HepG2 (cell line): ENCODE measurements around the gene EIF3L. TPM values are rescaled to one million over a fixed set of nuclear protein-coding genes. Genes with fewer than 3 reads are reported as not detected.
A peak's percentile ranks its signal among the peaks of the same experiment; 100 is the strongest.

Source experiments
- AGO1 ChIP-seq: fragments of 200-400 bp; formaldehyde crosslinking; IDR thresholded peaks from 2 replicates; pipeline ENCODE4 v1.6.1; 2017; ENCODE audit warnings: mild to moderate bottlenecking, low read depth, low read length, moderate library complexity; ENCODE audit not compliant: poor library complexity, severe bottlenecking
- ATF1 ChIP-seq: IDR thresholded peaks from 2 replicates; pipeline ENCODE4 v1.6.1; 2016; ENCODE audit warnings: mild to moderate bottlenecking, control low read depth
- CBX2 ChIP-seq, 2 experiments: fragments of 200-600 bp in 1 of 2; sonication (generic); formaldehyde crosslinking in 1 of 2; IDR thresholded peaks; 2 replicates each; pipeline versions ENCODE4 v1.7.0 to v1.8.1; 2018 to 2022; ENCODE audit warnings: low read depth in 2 of 2, low read length in 1 of 2, mild to moderate bottlenecking in 1 of 2, missing genetic modification reagents in 1 of 2
- EHMT2 ChIP-seq: fragments of 200-600 bp; sonication (generic); IDR thresholded peaks from 2 replicates; pipeline ENCODE4 v1.7.0; 2017; ENCODE audit warnings: antibody characterized with exemption, low read depth, low read length, borderline replicate concordance
- GRHL1 ChIP-seq: sonication (generic); formaldehyde crosslinking; conservative IDR thresholded peaks from 2 replicates; pipeline ENCODE4 v1.8.0; 2022; ENCODE audit warnings: missing genetic modification reagents
- HNRNPLL ChIP-seq: fragments of 200-400 bp; formaldehyde crosslinking; IDR thresholded peaks from 2 replicates; pipeline ENCODE4 v1.6.1; 2017; ENCODE audit warnings: mild to moderate bottlenecking, low read depth, low read length; ENCODE audit not compliant: poor library complexity, severe bottlenecking
- LBX2 ChIP-seq: sonication (generic); formaldehyde crosslinking; IDR thresholded peaks from 2 replicates; pipeline ENCODE4 v1.5.0; 2020; ENCODE audit warnings: missing genetic modification reagents, mild to moderate bottlenecking, borderline replicate concordance
- MYC ChIP-seq: sonication (generic); formaldehyde crosslinking; IDR thresholded peaks from 2 replicates; pipeline ENCODE4 v1.9.0; 2021; ENCODE audit warnings: missing genetic modification reagents, borderline replicate concordance
- NFE2 ChIP-seq: sonication (generic); formaldehyde crosslinking; IDR thresholded peaks from 2 replicates; pipeline ENCODE4 v1.4.0; 2020; ENCODE audit warnings: missing genetic modification reagents
- NONO ChIP-seq, 2 experiments: fragments of 450-650 bp in 1 of 2; sonication (generic) in 1 of 2; formaldehyde crosslinking in 1 of 2; IDR thresholded peaks in 1 of 2; conservative IDR thresholded peaks in 1 of 2; 2 replicates each; pipeline versions ENCODE4 v1.6.1 to v1.8.0; 2017 to 2022; ENCODE audit warnings: mild to moderate bottlenecking in 1 of 2, missing genetic modification reagents in 1 of 2, moderate library complexity in 1 of 2
- RBM22 ChIP-seq: fragments of 200-400 bp; formaldehyde crosslinking; optimal IDR thresholded peaks from 2 replicates; pipeline ENCODE3; 2017; ENCODE audit warnings: mild to moderate bottlenecking, low read length, moderate library complexity
- SAFB2 ChIP-seq: sonication (generic); formaldehyde crosslinking; IDR thresholded peaks from 2 replicates; pipeline ENCODE4 v1.5.1; 2020; ENCODE audit warnings: missing genetic modification reagents, low read depth, mild to moderate bottlenecking, borderline replicate concordance
- SP140L ChIP-seq: sonication (generic); formaldehyde crosslinking; IDR thresholded peaks from 2 replicates; pipeline ENCODE4 v1.4.0; 2020; ENCODE audit warnings: missing genetic modification reagents, borderline replicate concordance
- ZFY ChIP-seq: sonication (generic); formaldehyde crosslinking; IDR thresholded peaks from 2 replicates; pipeline ENCODE4 v1.4.0; 2020; ENCODE audit warnings: missing genetic modification reagents
- ZMYM3 ChIP-seq: sonication (generic); formaldehyde crosslinking; IDR thresholded peaks from 2 replicates; pipeline ENCODE4 v1.5.1; 2020; ENCODE audit warnings: mild to moderate bottlenecking, missing genetic modification reagents
- ZNF260 ChIP-seq: sonication (generic); formaldehyde crosslinking; IDR thresholded peaks from 2 replicates; pipeline ENCODE4 v1.4.0; 2020; ENCODE audit warnings: missing genetic modification reagents, low read depth, mild to moderate bottlenecking, borderline replicate concordance
- ZNF350 ChIP-seq: sonication (generic); formaldehyde crosslinking; IDR thresholded peaks from 2 replicates; pipeline ENCODE4 v1.4.0; 2020; ENCODE audit warnings: mild to moderate bottlenecking, low read depth, missing genetic modification reagents, borderline replicate concordance
- ZNF615 ChIP-seq: sonication (generic); formaldehyde crosslinking; IDR thresholded peaks from 2 replicates; pipeline ENCODE4 v1.5.0; 2020; ENCODE audit warnings: mild to moderate bottlenecking, missing genetic modification reagents, borderline replicate concordance
- ZNF770 ChIP-seq: sonication (generic); formaldehyde crosslinking; IDR thresholded peaks from 2 replicates; pipeline ENCODE4 v1.5.0; 2020; ENCODE audit warnings: mild to moderate bottlenecking, missing genetic modification reagents
- ZSCAN5A ChIP-seq: sonication (generic); formaldehyde crosslinking; IDR thresholded peaks from 2 replicates; pipeline ENCODE4 v1.8.0; 2022; ENCODE audit warnings: mild to moderate bottlenecking, missing genetic modification reagents, borderline replicate concordance
- polyA plus RNA-seq, 8 experiments: library from polyadenylated mRNA; depleted of rRNA in 3 of 8; stranded (reverse) in 7 of 8; unstranded in 1 of 8; fragments of >200 nt; fragmentation: Illumina TruSeq in 4 of 8; extraction: Trizol in 4 of 8; gene quantifications; 2 replicates each; pipeline versions ENCODE4 v1.2.1 to v1.2.3, GENCODE V29; 2011 to 2016; ENCODE audit warnings: low read depth in 4 of 8, missing spikeins in 1 of 8, mixed read lengths in 1 of 8; ENCODE audit not compliant: insufficient read depth in 1 of 8
- total RNA-seq, 5 experiments: library from RNA; depleted of rRNA; stranded (reverse); fragments of >200 nt; fragmentation: Illumina TruSeq; extraction: Trizol; gene quantifications; 2 replicates each; pipeline ENCODE4 v1.2.3, GENCODE V29; 2016; ENCODE audit warnings: low read depth in 1 of 5

The EIF3L gene
- total and polyA plus RNA-seq, 2 of the 13 experiments (the other 11 are each of a cell fraction or from before 2014, with no cell fraction given): 514 to 793 TPM

GRCh38 chr22:37802310-37803194 lies 46.7 kb upstream of the EIF3L start (continued):
- TF ChIP-seq ZNF615 (CRISPR knock-in tag) (no peak), LBX2 (CRISPR knock-in tag) (0 out of 2 replicates have a peak, but pooled peaks have one; percentile 30), NFE2 (no peak), AGO1 (peak; percentile 72), RBM22 (no peak), EHMT2 (no peak), ZNF770 (CRISPR knock-in tag) (peak; percentile 89), ZNF260 (CRISPR knock-in tag) (no peak), ZSCAN5A (CRISPR knock-in tag) (no peak; the same call in 1 of the 2 replicates), ATF1 (CRISPR knock-in tag) (0 out of 2 replicates have a peak, but pooled peaks have one; percentile 30), ZMYM3 (CRISPR knock-in tag) (no peak; the same call in 1 of the 2 replicates), HNRNPLL (peak; percentile 69), SAFB2 (no peak), NONO (IDR thresholded peaks at IDR 0.05) (no peak), NONO (CRISPR knock-in tag; conservative IDR thresholded peaks at IDR 0.05) (peak; percentile 16; the same call in 1 of the 2 replicates), ZNF350 (CRISPR knock-in tag) (peak; percentile 22; the same call in 1 of the 2 replicates), CBX2 (IDR thresholded peaks at IDR 0.05; ENCODE audit: low read depth, low read length) (no peak), CBX2 (CRISPR knock-in tag; IDR thresholded peaks at IDR 0.05; ENCODE audit: low read depth) (no peak), ZFY (CRISPR knock-in tag) (peak; percentile 46), GRHL1 (CRISPR knock-in tag) (no peak), MYC (CRISPR knock-in tag) (peak; percentile 37; the same call in 1 of the 2 replicates), SP140L (no peak)
